GM18508 (cell line): ENCODE data around the gene PLXNA2.

Experiments
- ATAC-seq: cut with Tn5 transposase; IDR thresholded peaks from one replicate; pipeline ENCODE4 v1.9.1; 2021; ENCODE audit warnings: moderate number of reproducible peaks; ENCODE audit not compliant: insufficient read depth, unreplicated experiment

Gene PLXNA2

DNA sequence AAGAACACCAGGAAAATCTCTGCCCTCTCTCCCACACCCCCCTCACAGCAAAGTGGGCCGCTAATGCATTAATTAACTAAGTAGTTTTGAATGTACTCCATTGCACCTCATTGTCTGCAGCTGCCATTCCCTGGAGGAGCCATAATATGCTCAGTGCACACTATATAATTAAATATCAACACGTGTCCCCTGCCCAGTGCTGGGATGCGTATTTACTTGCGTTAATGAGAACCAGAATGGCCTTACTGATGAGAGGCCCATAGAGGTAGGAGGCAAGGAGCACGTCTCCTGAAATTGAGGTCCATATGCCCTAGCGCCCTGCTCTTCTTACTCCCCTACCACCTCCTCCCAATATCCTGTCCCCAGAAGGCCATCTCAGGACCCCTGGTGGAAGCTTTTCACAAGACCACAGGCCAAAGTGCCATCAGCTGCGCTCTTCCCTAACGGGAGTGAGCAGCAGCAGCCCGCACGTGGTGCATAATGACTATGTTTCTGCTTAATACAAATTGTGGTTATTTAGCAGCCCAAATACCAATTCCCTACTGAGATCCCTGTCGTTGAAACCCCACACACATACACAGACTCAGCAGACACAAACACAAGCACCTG lies 76.8 kb downstream of the PLXNA2 start:
- no peak for ATAC-seq

GRCh38 chr1:208166340-208167138 lies 77.6 kb downstream of the PLXNA2 start:
- ATAC-seq = no peak

DNA sequence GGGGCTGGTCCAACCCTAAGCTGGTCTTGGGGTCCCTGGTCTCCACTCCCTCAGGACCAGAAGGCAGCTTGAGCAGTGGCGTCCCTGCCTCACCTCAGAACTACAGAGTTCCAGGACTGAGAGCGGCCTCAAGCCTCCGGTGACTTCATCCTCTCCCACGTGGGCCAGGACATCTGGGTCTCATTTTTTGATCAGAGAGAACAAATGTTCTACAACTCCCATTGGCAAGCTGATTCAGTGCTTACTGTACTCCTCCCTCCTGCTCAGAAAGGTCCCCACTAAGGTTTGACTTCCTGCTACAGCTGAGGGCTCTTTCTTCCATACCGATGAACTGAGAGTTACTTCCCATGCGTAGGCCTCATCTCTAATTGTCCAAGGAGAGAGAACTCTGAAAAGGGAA lies 78.5 kb downstream of the PLXNA2 start:
- no peak for ATAC-seq

- no peak for ATAC-seq
These were observed 79.6 kb downstream of the PLXNA2 start for GRCh38 chr1:208164609-208165008.

- ATAC-seq = no peak
These were observed 80.6 kb downstream of the PLXNA2 start for GRCh38 chr1:208163539-208163938.

GRCh38 chr1:208162903-208163302 lies 81.3 kb downstream of the PLXNA2 start:
- no peak for ATAC-seq

DNA sequence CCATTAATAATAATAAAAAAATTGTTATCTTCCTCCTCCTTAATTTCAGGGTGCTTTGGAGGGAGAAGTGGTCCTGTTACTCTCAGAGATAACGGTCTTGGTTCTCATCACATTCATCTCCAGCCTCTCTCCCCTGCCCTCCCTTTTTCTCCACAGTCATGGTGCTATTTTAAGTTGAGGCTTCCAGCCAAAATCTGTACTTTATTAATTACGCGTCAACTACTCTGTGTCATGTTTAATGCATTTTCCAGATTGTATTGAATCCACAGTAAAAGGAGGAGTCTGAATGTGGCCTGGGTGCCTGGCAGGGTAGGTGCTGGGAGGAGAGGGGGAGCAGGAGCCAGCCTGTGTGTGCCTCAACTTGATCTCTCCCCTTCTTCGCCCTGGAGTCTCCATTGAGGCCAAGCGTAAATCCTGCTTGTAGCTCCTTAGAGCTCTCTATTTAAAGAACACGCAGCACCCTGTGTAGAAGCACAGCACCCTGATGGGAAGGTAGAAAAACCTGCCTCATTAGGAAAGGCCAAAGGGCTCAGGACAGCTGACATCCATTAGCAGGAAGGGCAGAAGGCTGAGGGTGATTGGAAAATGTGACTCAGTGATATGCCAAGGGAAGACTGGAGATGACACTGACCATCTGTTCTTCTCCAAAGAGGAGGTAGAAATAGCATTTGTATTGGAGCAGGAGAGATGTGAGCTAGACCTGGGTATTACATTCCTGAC lies 82.4 kb downstream of the PLXNA2 start:
- no peak for ATAC-seq

DNA sequence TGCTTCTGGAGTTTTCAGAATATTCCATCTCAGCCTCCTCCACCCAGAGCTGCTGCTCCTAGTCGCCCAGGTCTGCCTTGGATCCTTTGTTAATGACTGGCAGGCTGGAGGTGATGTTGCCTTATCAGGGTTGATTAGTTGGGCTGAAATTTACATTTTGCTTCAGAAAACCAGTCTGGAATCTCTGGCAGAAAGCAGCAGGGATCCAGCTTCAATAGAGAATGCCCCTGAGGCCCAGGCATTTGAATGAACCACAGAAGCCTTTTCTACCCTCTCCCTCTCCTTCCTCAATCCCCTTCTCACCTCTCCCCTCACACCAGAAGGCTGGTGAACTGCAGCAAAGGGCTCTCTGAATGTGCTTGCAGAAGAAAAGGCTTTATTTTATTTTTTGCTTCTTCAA lies 83.2 kb downstream of the PLXNA2 start:
- ATAC-seq = no peak

DNA sequence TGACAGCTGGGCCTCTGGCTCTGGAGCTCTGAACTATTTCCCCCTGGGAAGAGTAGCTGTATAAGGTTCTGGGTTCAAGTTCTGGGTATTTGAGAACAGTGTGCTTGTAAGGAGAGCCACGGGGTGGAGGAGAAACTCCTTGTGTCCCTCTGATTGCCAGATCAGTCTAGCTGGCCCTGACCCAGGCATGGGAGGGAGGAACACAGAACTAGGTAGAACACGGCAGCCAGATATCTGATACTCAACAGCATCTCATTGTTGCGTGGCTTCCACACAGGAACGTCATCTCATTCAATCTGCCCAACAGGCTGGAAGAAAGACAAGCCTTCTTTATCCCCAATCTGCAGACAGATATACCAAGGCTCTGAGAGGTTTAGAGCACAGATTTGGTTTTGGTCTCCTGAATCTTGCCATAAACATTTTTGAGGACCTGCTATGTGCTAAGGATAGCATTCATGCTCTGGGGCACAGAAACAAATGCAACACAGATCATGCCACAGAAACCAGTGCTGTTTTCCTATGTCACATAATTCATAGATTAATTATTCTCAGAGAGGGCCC lies 83.8 kb downstream of the PLXNA2 start:
- no peak for ATAC-seq

- no peak for ATAC-seq
These were observed 84.5 kb downstream of the PLXNA2 start for GRCh38 chr1:208159555-208160258.

GRCh38 chr1:208158640-208159554 lies 85.3 kb downstream of the PLXNA2 start:
- no peak for ATAC-seq

DNA sequence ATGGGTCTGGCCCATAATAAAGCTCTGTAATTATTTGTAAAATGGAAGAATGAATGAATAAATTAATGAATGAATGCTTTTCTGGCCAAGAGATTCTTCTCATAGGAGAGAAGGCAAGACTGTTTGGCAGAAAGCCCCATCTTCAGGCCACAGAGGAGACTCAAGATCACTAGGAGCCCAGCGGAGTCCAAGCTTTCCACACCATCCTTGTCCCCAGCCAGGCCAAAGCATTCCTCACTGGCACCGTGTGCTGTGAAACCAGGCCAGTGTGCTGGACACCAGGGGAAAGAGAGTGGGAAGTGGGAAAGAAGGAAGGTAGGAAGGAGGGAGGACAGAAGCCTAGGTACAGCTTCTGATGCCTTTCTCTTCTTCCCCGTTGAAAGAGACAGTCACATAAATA lies 86.4 kb downstream of the PLXNA2 start:
- no peak for ATAC-seq

DNA sequence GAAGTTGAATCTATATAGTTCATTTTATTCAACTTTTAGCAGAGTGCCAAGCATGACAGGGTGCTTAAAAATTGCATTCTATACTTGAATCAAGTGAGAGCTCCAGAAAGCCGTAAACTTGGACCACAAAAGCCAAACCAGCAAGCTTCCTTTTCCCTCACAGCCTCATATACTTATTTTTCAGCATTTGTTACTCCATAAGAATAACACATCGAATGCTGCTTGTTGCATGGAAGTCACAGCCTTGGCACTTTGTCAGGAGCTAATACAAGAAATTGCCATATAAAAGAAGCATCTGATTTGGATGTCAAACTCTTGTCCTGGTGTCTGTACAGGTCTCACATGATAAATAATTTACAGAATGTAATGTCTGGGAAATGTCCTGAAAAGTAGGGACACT lies 87.4 kb downstream of the PLXNA2 start:
- ATAC-seq = no peak

DNA sequence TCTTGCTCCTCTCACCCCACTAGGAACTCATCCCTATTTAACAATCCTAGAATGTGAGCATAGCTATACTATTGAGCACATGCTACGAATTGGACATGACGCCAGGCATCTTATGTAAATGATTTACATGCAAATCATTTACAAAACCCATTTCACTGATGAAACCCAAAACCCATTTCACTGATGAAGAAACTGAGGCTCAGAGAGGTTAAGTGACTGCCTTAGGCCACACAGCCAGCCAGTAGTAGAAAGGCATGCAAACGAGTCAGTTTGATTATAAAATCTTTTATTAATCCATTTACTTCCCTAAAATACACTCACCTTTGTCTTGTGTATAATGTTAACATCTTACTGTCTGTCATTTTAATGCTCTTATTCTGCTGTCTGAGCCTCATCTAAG lies 87.9 kb downstream of the PLXNA2 start:
- ATAC-seq = no peak

DNA sequence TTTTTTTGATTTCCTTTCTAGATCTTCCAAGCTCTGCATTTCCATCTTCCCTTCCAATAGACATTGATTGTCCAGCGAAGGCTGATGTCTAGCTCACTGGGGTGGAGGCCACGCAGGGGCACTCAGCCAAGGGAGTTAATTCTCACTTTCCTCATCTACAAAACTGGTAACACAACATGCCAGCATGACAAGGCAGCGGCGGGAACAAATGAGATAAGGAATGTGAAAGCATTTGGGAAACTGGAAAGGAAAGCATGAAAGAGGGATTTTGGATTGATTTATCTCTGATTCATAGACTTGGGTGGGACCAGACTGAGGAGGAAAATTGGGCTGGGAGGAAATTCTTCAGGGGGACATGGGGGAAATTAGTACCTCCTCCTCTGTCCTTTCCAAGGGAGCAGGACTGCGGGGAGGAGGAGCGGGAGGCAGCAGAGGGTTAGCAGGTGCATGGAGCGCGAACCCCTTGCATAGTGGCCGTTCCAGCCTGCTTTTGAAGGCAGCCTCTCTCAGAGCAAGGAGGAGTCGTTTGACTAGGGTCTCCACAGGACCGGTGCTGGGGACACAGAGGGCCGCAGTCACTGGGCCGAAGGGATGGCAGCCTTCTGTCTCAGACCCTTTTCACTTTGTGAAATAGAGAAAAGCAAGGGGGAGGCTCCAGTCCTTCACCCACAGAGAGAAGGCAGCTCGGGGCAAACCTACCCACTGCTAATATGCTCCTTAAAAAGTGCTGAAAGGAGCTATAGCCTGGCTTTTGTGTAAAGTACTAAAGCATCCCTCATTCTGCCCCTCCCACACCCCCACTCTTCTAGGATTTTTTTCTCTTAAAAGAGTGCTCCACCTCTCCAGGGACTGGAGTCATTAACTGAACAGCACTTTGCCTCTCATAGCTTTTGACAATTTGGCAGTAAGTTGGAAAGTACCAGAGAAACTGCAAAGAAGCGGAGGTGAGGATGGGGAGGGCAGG lies 89.2 kb downstream of the PLXNA2 start:
- no peak for ATAC-seq

DNA sequence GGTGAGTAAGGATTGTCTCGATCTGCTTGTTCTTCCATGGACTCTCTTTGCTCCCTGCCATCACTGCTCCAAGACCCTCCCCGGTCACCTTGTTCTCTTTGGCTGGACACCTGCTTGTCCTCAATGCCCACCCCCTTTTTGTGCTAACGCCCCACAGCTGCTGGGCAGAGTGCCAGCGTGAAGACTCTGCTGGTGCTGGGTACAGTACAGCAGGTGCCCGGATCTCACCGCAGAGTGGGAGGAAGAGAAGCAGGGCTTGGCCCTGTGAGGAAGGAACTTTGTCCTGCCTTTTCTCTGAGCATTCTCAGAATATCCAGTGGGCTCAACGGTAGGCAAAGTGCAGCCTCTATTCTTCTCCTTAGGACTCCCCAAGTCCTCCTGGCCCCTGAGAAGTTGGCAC lies 90.1 kb downstream of the PLXNA2 start:
- ATAC-seq = no peak

DNA sequence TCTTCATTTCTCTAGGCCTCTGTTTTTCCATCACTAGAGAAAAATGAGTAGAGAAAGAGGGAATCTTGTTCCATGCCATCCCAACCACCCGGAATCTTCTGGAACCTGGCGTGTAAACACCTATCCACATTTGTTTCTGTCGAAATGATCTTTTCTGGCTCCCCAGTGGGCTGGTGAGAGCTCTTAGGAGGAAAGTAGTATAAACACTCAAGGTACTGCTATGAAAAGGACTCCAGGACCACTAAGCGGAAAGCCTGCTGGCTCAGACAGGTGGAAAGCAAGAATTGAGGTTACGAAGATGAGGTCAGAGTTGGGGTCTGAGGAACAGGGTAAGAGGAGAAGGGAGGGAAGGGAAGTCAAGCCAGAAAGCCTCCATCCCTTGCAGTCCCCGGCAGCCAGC lies 90.8 kb downstream of the PLXNA2 start:
- ATAC-seq = no peak
